Cardiac muscle cell (in vitro differentiated cells and primary cell): Measurements from ENCODE around the gene TADA1. TPM values are rescaled to one million over a fixed set of nuclear protein-coding genes. Genes with fewer than 3 reads are reported as not detected.

Experiments used
- DNase-seq, 2 donors: peaks; one replicate each; pipeline versions ENCODE4 v3.0.0 to v3.0.0-alpha.2; 2010 to 2017; ENCODE audit warnings: low read depth in 1 of 2, low spot score in 1 of 2
- H3K27ac ChIP-seq: fragments of 200-600 bp; sonication (generic); 2 replicates; pipeline ENCODE4 v1.5.1; 2016
- H3K27me3 ChIP-seq: fragments of 200-600 bp; sonication (generic); 2 replicates; pipeline ENCODE4 v1.6.0; 2016; ENCODE audit warnings: control low read depth
- H3K36me3 ChIP-seq: fragments of 200-600 bp; sonication (generic); 2 replicates; pipeline ENCODE4 v1.5.1; 2016; ENCODE audit warnings: control low read depth
- H3K4me1 ChIP-seq: fragments of 200-600 bp; sonication (generic); 2 replicates; pipeline ENCODE4 v1.8.1; 2017; ENCODE audit warnings: low read depth, mild to moderate bottlenecking, mixed run types
- H3K4me3 ChIP-seq: fragments of 200-600 bp; sonication (generic); 2 replicates; pipeline ENCODE4 v1.5.1; 2016; ENCODE audit warnings: mild to moderate bottlenecking
- H3K9me3 ChIP-seq: fragments of 200-600 bp; sonication (generic); 2 replicates; pipeline ENCODE4 v1.5.1; 2017; ENCODE audit warnings: low read depth, mild to moderate bottlenecking, control low read depth
- polyA plus RNA-seq: library from polyadenylated mRNA; unstranded; fragments of >200 nt; fragmentation: Nextera tagmentation; extraction: Ambion mirVana; gene quantifications from 2 replicates; pipeline ENCODE4 v1.2.1, GENCODE V29; 2016
- total RNA-seq: library from RNA; depleted of rRNA; stranded (reverse); fragments of >200 nt; gene quantifications from 2 replicates; pipeline ENCODE4 v1.2.3, GENCODE V29; 2016
- TF ChIP-seq, protein P1 (sequence below): IDR thresholded peaks from 2 replicates; pipeline ENCODE4 v1.5.1; 2012; ENCODE audit warnings: low read depth, mild to moderate bottlenecking, low read length

The TADA1 gene
- total and polyA plus RNA-seq, 2 experiments from 2014 or later: 15.9 to 18.3 TPM

DNA sequence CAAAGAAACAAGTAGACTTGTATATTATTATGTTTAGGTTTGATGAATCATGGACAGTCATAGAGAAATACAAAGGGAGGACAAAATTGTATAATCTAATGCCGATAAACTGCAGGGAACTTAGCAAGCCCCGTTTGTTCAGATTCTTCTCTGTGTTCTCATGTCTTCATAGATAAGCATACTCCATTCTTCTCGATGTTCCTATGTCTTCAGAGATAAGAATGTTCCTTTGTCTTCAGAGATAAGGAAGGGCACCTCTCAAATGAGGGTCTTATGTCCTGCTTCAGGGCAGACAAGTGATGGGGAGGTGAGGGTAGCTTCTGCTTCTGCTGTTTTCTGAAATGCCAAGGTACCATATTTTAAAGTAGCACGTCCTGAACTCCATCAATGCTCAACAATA lies 19.7 kb upstream of the TADA1 start:
- Histone ChIP-seq H3K27me3 (no peaks in the 10 kb centered on the region), H3K36me3 (no peaks in the 10 kb centered on the region), H3K4me1 (no peaks in the 10 kb centered on the region), H3K27ac (no peak overlapping the region), H3K4me3 (no peak overlapping the region), H3K9me3 (no peaks in the 10 kb centered on the region)
- TF ChIP-seq, protein P1, sequence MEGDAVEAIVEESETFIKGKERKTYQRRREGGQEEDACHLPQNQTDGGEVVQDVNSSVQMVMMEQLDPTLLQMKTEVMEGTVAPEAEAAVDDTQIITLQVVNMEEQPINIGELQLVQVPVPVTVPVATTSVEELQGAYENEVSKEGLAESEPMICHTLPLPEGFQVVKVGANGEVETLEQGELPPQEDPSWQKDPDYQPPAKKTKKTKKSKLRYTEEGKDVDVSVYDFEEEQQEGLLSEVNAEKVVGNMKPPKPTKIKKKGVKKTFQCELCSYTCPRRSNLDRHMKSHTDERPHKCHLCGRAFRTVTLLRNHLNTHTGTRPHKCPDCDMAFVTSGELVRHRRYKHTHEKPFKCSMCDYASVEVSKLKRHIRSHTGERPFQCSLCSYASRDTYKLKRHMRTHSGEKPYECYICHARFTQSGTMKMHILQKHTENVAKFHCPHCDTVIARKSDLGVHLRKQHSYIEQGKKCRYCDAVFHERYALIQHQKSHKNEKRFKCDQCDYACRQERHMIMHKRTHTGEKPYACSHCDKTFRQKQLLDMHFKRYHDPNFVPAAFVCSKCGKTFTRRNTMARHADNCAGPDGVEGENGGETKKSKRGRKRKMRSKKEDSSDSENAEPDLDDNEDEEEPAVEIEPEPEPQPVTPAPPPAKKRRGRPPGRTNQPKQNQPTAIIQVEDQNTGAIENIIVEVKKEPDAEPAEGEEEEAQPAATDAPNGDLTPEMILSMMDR: no peak
- DNase-seq: no peak

GRCh38 chr1:166889776-166890175 lies 13.7 kb upstream of the TADA1 start:
- no peaks in the 10 kb centered on the region for H3K9me3 ChIP-seq
- H3K27me3 ChIP-seq: peaks cover 15% of the 10 kb centered on the region
- TF ChIP-seq, protein P1: no peak
- no peaks in the 10 kb centered on the region for H3K36me3 ChIP-seq
- no peaks in the 10 kb centered on the region for H3K4me1 ChIP-seq
- H3K4me3 ChIP-seq: no peak overlapping the region
- DNase-seq: no peak
- H3K27ac ChIP-seq: no peak overlapping the region

GRCh38 chr1:166888373-166889111 lies 12.5 kb upstream of the TADA1 start:
- Histone ChIP-seq H3K27ac (no peak overlapping the region), H3K36me3 (no peaks in the 10 kb centered on the region), H3K9me3 (no peaks in the 10 kb centered on the region), H3K4me1 (no peaks in the 10 kb centered on the region), H3K4me3 (no peak overlapping the region), H3K27me3 (peaks cover 26% of the 10 kb centered on the region)
- DNase-seq: no peak
- TF ChIP-seq, protein P1: no peak

- no peak for DNase-seq
- TF ChIP-seq, protein P1: no peak
These were observed 8.9 kb upstream of the TADA1 start for GRCh38 chr1:166884971-166885370.

GRCh38 chr1:166884040-166884642 lies 8.1 kb upstream of the TADA1 start:
- H3K27ac ChIP-seq: no peak overlapping the region
- no peak overlapping the region for H3K4me3 ChIP-seq
- H3K27me3 ChIP-seq: peaks cover 38% of the 10 kb centered on the region
- no peaks in the 10 kb centered on the region for H3K36me3 ChIP-seq
- H3K9me3 ChIP-seq: no peaks in the 10 kb centered on the region
- H3K4me1 ChIP-seq: no peaks in the 10 kb centered on the region
- TF ChIP-seq, protein P1: peak; percentile 67
- peak; percentile 45 to 75 for DNase-seq

More at GRCh38 chr1:166884971-166885370, 8.9 kb upstream of the TADA1 start:
- Histone ChIP-seq H3K4me1 (no peaks in the 10 kb centered on the region), H3K4me3 (no peak overlapping the region), H3K27ac (no peak overlapping the region), H3K36me3 (no peaks in the 10 kb centered on the region), H3K9me3 (no peaks in the 10 kb centered on the region), H3K27me3 (peaks cover 45% of the 10 kb centered on the region)
